Measurements from ENCODE around the gene AP1G2.

DNA sequence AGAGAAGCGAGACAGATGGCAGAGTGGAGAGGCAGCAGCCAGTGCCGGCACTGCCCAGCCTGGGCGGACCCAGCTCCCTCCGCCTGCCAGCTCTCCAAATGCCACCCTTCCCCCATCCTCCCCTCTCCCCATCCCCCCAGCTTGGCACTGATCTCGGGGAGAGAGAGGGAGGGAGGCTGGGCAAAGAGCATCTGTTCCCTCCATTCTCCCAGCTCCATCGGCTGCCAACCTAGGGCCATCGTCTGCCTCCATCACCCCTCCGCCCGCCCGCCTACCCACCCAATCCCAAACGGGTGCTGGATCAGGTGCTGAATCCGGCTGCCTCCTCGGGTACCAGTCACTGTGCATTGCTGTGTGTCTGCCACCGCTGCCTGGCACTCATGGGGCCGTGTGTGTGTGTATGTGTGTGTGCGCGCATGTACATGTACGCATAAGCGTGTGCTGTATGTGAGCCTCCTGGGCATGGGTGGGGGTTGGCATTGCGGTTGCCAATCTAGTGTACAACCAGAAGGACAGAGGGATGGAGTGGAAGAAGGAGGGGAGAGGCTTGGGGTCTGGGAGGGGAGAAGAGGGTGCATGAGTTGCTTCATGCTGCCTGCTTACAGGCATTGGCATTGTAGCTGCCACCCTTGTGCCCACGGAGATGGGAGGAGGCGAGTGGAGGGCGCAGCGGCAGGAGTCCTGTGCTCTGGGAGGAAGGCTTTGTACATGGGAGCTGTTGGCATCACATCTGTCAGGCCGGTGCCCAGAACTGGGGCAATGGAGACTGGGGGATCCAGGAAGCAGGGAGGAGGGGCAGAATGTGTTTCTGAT is 54.4 kb downstream of the AP1G2 start:
- no peak for TF ChIP-seq POLR2A (IDR thresholded peaks at IDR 0.05)
- TF ChIP-seq, protein P1, sequence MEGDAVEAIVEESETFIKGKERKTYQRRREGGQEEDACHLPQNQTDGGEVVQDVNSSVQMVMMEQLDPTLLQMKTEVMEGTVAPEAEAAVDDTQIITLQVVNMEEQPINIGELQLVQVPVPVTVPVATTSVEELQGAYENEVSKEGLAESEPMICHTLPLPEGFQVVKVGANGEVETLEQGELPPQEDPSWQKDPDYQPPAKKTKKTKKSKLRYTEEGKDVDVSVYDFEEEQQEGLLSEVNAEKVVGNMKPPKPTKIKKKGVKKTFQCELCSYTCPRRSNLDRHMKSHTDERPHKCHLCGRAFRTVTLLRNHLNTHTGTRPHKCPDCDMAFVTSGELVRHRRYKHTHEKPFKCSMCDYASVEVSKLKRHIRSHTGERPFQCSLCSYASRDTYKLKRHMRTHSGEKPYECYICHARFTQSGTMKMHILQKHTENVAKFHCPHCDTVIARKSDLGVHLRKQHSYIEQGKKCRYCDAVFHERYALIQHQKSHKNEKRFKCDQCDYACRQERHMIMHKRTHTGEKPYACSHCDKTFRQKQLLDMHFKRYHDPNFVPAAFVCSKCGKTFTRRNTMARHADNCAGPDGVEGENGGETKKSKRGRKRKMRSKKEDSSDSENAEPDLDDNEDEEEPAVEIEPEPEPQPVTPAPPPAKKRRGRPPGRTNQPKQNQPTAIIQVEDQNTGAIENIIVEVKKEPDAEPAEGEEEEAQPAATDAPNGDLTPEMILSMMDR (IDR thresholded peaks at IDR 0.05) = no peak
